CD14-positive monocyte (primary cell): Measurements from ENCODE around the gene TCEANC2. TPM values are rescaled to one million over a fixed set of nuclear protein-coding genes. Genes with fewer than 3 reads are reported as not detected.

ENCODE experiments used
- DNase-seq, 3 donors: peaks; one replicate each; pipeline ENCODE4 v3.0.0-alpha.2; 2011 to 2022
- H2AFZ ChIP-seq: 2 replicates; pipeline ENCODE4 v1.6.0; 2012; ENCODE audit warnings: mild to moderate bottlenecking, low read depth, low read length, inconsistent platforms; ENCODE audit not compliant: insufficient read depth, poor library complexity, severe bottlenecking
- H3K27ac ChIP-seq, 2 donors: 1 replicate in 1 of 2; 2 replicates in 1 of 2; pipeline ENCODE4 v1.5.1; 2012 to 2013; ENCODE audit warnings: low read length in 2 of 2, control low read depth in 1 of 2, inconsistent platforms in 1 of 2, low read depth in 1 of 2, mild to moderate bottlenecking in 1 of 2
- H3K27me3 ChIP-seq, 2 donors: one replicate each; pipeline versions ENCODE4 v1.6.0 to v1.6.1; 2011 to 2013; ENCODE audit warnings: low read length in 2 of 2; ENCODE audit not compliant: control insufficient read depth in 2 of 2, insufficient read depth in 2 of 2
- H3K36me3 ChIP-seq, 2 donors: replicated peaks in 1 of 2; 1 replicate in 1 of 2; 2 replicates in 1 of 2; pipeline versions ENCODE4 v1.5.1 to v1.6.1; 2012 to 2013; ENCODE audit warnings: low read length in 2 of 2, control low read depth in 1 of 2, inconsistent platforms in 1 of 2, mild to moderate bottlenecking in 1 of 2; ENCODE audit not compliant: insufficient read depth in 2 of 2, control insufficient read depth in 1 of 2
- H3K4me1 ChIP-seq, 2 donors: 1 replicate in 1 of 2; 2 replicates in 1 of 2; pipeline versions ENCODE4 v1.5.1 to v1.6.1; 2012 to 2013; ENCODE audit warnings: low read length in 2 of 2, control low read depth in 1 of 2, inconsistent platforms in 1 of 2, mild to moderate bottlenecking in 1 of 2, moderate library complexity in 1 of 2; ENCODE audit not compliant: insufficient read depth in 2 of 2, control insufficient read depth in 1 of 2
- H3K4me2 ChIP-seq: replicated peaks from 2 replicates; pipeline ENCODE3; 2012; ENCODE audit warnings: low read length, moderate library complexity, mild to moderate bottlenecking; ENCODE audit not compliant: poor library complexity, severe bottlenecking; ENCODE audit errors: extremely low read depth
- H3K4me3 ChIP-seq, 3 experiments: fragments of 200-600 bp in 1 of 3; sonication (generic) in 1 of 3; replicated peaks in 1 of 3; 1 replicate in 2 of 3; 2 replicates in 1 of 3; pipeline ENCODE4 v1.5.1; 2011 to 2013; ENCODE audit warnings: low read length in 3 of 3, mild to moderate bottlenecking in 3 of 3, control low read depth in 2 of 3, low read depth in 2 of 3, inconsistent platforms in 1 of 3, moderate library complexity in 1 of 3
- H3K79me2 ChIP-seq: 2 replicates; pipeline ENCODE4 v1.6.0; 2012; ENCODE audit warnings: mild to moderate bottlenecking, control low read depth, inconsistent platforms, low read length, moderate library complexity; ENCODE audit not compliant: insufficient read depth
- H3K9ac ChIP-seq: 2 replicates; pipeline ENCODE4 v1.6.0; 2017; ENCODE audit warnings: low read length, mild to moderate bottlenecking; ENCODE audit not compliant: insufficient read depth, poor library complexity, severe bottlenecking
- H3K9me3 ChIP-seq, 2 donors: replicated peaks in 1 of 2; 1 replicate in 1 of 2; 2 replicates in 1 of 2; pipeline versions ENCODE4 v1.5.1 to v1.6.1; 2012 to 2013; ENCODE audit warnings: low read length in 2 of 2, control low read depth in 1 of 2; ENCODE audit not compliant: control insufficient read depth in 1 of 2, insufficient read depth in 1 of 2
- H4K20me1 ChIP-seq: 2 replicates; pipeline ENCODE4 v1.6.0; 2012; ENCODE audit warnings: mild to moderate bottlenecking, low read length, control low read depth, moderate library complexity; ENCODE audit not compliant: insufficient read depth
- H3K27ac Mint-ChIP-seq, 7 donors: one replicate each; pipeline ENCODE4 v1.8.0; 2020; ENCODE audit warnings: mild to moderate bottlenecking in 7 of 7, mixed read lengths in 7 of 7, moderate library complexity in 6 of 7, inconsistent platforms in 2 of 7
- H3K27me3 Mint-ChIP-seq, 3 donors: one replicate each; pipeline ENCODE4 v1.8.0; 2021 to 2022; ENCODE audit warnings: low read depth in 3 of 3, mild to moderate bottlenecking in 3 of 3, mixed read lengths in 3 of 3, moderate library complexity in 3 of 3, inconsistent platforms in 1 of 3
- H3K36me3 Mint-ChIP-seq, 2 donors: one replicate each; pipeline ENCODE4 v1.8.0; 2020; ENCODE audit warnings: mixed read lengths in 2 of 2, inconsistent platforms in 1 of 2, mild to moderate bottlenecking in 1 of 2
- H3K4me1 Mint-ChIP-seq: one replicate; pipeline ENCODE4 v1.8.0; 2020; ENCODE audit warnings: mild to moderate bottlenecking, mixed read lengths
- H3K4me3 Mint-ChIP-seq, 2 donors: one replicate each; pipeline ENCODE4 v1.8.0; 2020; ENCODE audit warnings: mild to moderate bottlenecking in 2 of 2, mixed read lengths in 2 of 2, moderate library complexity in 1 of 2
- H3K9me3 Mint-ChIP-seq, 7 donors: one replicate each; pipeline ENCODE4 v1.8.0; 2020 to 2022; ENCODE audit warnings: mixed read lengths in 7 of 7, mild to moderate bottlenecking in 6 of 7, moderate library complexity in 6 of 7, inconsistent platforms in 2 of 7
- CTCF ChIP-seq: fragments of 200-600 bp; IDR thresholded peaks from one replicate; pipeline ENCODE4 v1.8.0; 2022; ENCODE audit warnings: antibody characterized with exemption, mild to moderate bottlenecking
- WGBS: methylation state at CpG from one replicate; pipeline ENCODE4 v1.1.5; 2013; ENCODE audit warnings: missing lambda C conversion rate; ENCODE audit not compliant: insufficient coverage; 5-methylcytosine and 5-hydroxymethylcytosine counted together
- intact Hi-C, 2 donors: fragments of 100-400 bp; cut with micrococcal nuclease; formaldehyde crosslinking; loops; one replicate each; pipeline versions ENCODE4 v1.15.0 to v1.15.1; 2023
- polyA plus RNA-seq, 3 donors: library from polyadenylated mRNA; depleted of rRNA in 1 of 3; unstranded in 2 of 3; stranded (reverse) in 1 of 3; fragments of 300-500 nt in 2 of 3; fragments of >200 nt in 1 of 3; fragmentation: Illumina TruSeq in 2 of 3; gene quantifications; 1 replicate in 2 of 3; 2 replicates in 1 of 3; pipeline ENCODE4 v1.2.3, GENCODE V29; 2012 to 2021

The TCEANC2 gene
- polyA plus RNA-seq, 3 donors, result 3.0 to 6.7 (median 3.8) TPM

DNA sequence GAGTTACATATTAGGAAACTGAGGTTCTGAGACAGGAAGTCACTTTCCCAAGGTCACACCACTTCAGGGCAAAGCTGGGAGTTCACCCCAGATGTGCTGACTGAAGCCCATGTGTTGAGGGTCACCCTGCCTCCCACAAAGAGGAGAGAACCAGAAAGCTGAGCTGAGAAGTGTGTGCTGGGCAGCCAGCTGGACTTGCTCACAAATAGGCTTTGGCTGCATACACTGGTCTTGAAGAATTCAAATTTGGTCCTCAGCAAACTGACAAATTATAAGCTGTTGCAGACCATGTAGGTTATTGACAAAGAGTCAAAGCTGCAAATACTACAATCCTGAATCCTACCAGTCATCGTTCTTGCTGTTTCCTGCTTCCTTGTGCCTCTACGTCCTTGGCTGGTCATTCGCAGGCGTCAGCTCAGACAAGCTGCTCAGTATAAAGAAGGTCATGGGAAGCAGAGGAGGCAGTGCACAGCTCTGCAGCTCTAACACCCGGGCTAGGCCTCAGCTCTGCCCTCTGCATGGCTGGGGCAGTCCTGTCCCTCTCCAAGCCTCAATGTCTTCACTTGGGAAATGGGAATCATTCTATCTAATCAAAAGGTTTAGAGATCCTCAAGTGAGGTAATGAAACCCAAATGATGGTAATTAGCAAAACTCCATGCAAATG, 59.4 kb downstream of the TCEANC2 start:
- no peaks in the 10 kb centered on the region for H3K27me3 ChIP-seq
- intact Hi-C loops, result no loop called here
- no peaks in the 10 kb centered on the region for H3K4me1 Mint-ChIP-seq

DNA sequence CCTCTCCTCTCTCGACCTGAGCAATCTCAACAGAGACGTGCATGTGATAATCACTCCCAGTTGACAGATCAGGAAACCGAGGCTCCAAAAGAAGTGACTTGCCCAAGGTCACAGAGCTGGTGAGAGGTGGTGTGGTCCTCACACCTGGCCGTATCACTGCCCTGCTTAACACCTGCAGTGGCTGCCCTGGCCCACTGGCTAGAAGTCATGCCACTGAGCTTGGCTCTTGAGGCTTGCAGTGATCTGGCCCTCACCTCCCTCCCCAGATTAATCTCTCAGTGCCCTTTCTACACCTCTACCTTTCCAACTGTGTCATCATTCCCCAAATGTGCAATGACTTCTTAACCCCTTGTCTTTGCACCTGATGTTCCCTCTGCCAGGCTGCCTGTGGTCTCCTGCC, 60.6 kb downstream of the TCEANC2 start:
- 85% methylated on average over 3 of the region's 4 CpGs for WGBS
- no peak for TF ChIP-seq CTCF
- Mint-ChIP-seq H3K27ac (no peak overlapping the region), H3K4me3 (no peak overlapping the region), H3K4me1 (no peaks in the 10 kb centered on the region), H3K9me3 (no peaks in the 10 kb centered on the region), H3K36me3 (no peaks in the 10 kb centered on the region), H3K27me3 (no peaks in the 10 kb centered on the region)
- no peak overlapping the region for H3K4me3 ChIP-seq
- no peak for DNase-seq
- no peaks in the 10 kb centered on the region for H3K9me3 ChIP-seq
- H3K27ac ChIP-seq, result no peak overlapping the region
- no peaks in the 10 kb centered on the region for H4K20me1 ChIP-seq
- H3K4me2 ChIP-seq, result no peak overlapping the region
- H3K9ac ChIP-seq, result no peak overlapping the region
- no peaks in the 10 kb centered on the region for H3K36me3 ChIP-seq
- no peaks in the 10 kb centered on the region for H3K4me1 ChIP-seq
- no peak overlapping the region for H2AFZ ChIP-seq
- no peaks in the 10 kb centered on the region for H3K27me3 ChIP-seq
- H3K79me2 ChIP-seq, result no peaks in the 10 kb centered on the region
- intact Hi-C loops, result no loop called here

More for the DNA sequence above, 59.4 kb downstream of the TCEANC2 start:
- Histone ChIP-seq H3K4me2 (no peak overlapping the region), H4K20me1 (no peaks in the 10 kb centered on the region), H3K4me1 (no peaks in the 10 kb centered on the region), H3K36me3 (no peaks in the 10 kb centered on the region), H3K27ac (no peak overlapping the region), H3K9ac (no peak overlapping the region), H3K79me2 (no peaks in the 10 kb centered on the region), H2AFZ (no peak overlapping the region), H3K9me3 (no peaks in the 10 kb centered on the region), H3K4me3 (no peak overlapping the region)
- Mint-ChIP-seq H3K27me3 (no peaks in the 10 kb centered on the region), H3K27ac (peak overlapping the region in 1 of 7 donors; percentile 15), H3K9me3 (no peaks in the 10 kb centered on the region), H3K4me3 (no peak overlapping the region), H3K36me3 (peaks cover 0 to 3% of the 10 kb centered on the region in 2 donors)
- WGBS, result 60% methylated on average over 1 of the region's 5 CpGs
- no peak for TF ChIP-seq CTCF
- DNase-seq, result no peak
